ENCODE data around the gene ALG8.

DNA sequence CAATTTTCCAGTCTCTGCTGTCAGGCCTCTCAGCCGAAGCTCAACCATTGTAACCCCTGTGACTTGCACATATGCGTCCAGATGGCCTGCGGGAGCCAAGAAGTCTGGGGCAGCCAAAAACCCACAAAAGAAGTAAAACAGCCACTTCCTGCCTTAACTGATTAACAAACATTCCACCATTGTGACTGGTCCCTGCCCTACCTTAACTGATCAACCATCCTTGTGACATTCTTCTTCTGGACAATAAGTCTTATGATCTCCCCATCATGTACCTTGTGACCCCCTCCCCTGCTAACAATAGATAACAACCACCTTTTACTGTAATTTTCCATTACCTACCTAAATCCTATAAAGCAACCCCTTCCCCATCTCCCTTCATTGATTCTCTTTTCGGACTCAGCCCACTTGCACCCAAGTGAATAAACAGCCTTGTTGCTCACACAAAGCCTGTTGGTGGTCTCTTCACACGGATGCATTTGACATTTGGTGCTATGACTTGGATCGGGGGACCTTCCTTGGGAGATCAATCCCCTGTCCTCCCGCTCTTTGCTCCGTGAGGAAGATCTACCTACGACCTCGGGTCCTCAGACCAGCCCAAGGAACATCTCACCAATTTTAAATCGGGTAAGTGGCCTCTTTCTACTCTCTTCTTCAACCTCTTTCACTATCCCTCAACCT lies 58.5 kb downstream of the ALG8 start:
- TF ChIP-seq POLR2AphosphoS5 (IDR thresholded peaks at IDR 0.05; ENCODE audit: low read depth, low read length) (no peak), POLR2A (IDR thresholded peaks at IDR 0.05; ENCODE audit: low read depth, low read length) (no peak), TAF1 (IDR thresholded peaks at IDR 0.05; ENCODE audit: low read depth, low read length) (no peak)
